PFSK-1 (cell line): ENCODE results near the gene CCDC30.

Experiments used
- FOXP2 ChIP-seq: optimal IDR thresholded peaks from 2 replicates; pipeline ENCODE3; 2011; ENCODE audit warnings: borderline replicate concordance, control low read depth, inconsistent platforms; ENCODE audit not compliant: insufficient read depth; ENCODE audit errors: extremely low read length, extremely low read depth
- POLR2AphosphoS5 ChIP-seq: IDR thresholded peaks from 2 replicates; pipeline ENCODE4 v1.6.1; 2012; ENCODE audit warnings: low read depth, mild to moderate bottlenecking, control low read depth, low read length, moderate library complexity
- REST ChIP-seq, 2 experiments: IDR thresholded peaks; 2 replicates each; pipeline versions ENCODE4 v1.6.1 to v1.8.0; 2011 to 2012; ENCODE audit warnings: low read depth in 2 of 2, low read length in 2 of 2, control low read depth in 1 of 2, inconsistent platforms in 1 of 2, mild to moderate bottlenecking in 1 of 2, moderate library complexity in 1 of 2; ENCODE audit not compliant: insufficient read depth in 1 of 2
- SIN3A ChIP-seq: IDR thresholded peaks from 2 replicates; pipeline ENCODE4 v1.6.1; 2012; ENCODE audit warnings: mild to moderate bottlenecking, low read length, moderate library complexity, borderline replicate concordance; ENCODE audit not compliant: insufficient read depth
- TAF1 ChIP-seq: IDR thresholded peaks from 2 replicates; pipeline ENCODE4 v1.6.1; 2012; ENCODE audit warnings: low read length, control low read depth, borderline replicate concordance; ENCODE audit not compliant: insufficient read depth

CCDC30 gene

GRCh38 chr1:42449256-42449655 is 13.8 kb upstream of the CCDC30 start:
- TF ChIP-seq SIN3A (no peak), TAF1 (no peak)

GRCh38 chr1:42450061-42450460 is 13.0 kb upstream of the CCDC30 start:
- TF ChIP-seq FOXP2 (no peak), POLR2AphosphoS5 (no peak), SIN3A (no peak), TAF1 (no peak), REST (IDR thresholded peaks at IDR 0.05; ENCODE audit: insufficient read depth in 1 of 2, low read depth in 2 of 2, low read length in 2 of 2) (no peak)

- TF ChIP-seq SIN3A, result no peak
- TF ChIP-seq FOXP2, result no peak
- no peak for TF ChIP-seq REST (IDR thresholded peaks at IDR 0.05; ENCODE audit: insufficient read depth in 1 of 2, low read depth in 2 of 2, low read length in 2 of 2)
- TF ChIP-seq POLR2AphosphoS5, result no peak
- TF ChIP-seq TAF1, result no peak
These were observed 9.7 kb upstream of the CCDC30 start for GRCh38 chr1:42453386-42453785.

- TF ChIP-seq POLR2AphosphoS5 (no peak), TAF1 (no peak), REST (IDR thresholded peaks at IDR 0.05; ENCODE audit: insufficient read depth in 1 of 2, low read depth in 2 of 2, low read length in 2 of 2) (no peak), FOXP2 (no peak)
These were observed 8.7 kb upstream of the CCDC30 start for GRCh38 chr1:42454403-42454802.

- TF ChIP-seq TAF1 (no peak; the same call in 1 of the 2 replicates), POLR2AphosphoS5 (peak; percentile 78; the same call in 1 of the 2 replicates), REST (IDR thresholded peaks at IDR 0.05; ENCODE audit: insufficient read depth in 1 of 2, low read depth in 2 of 2, low read length in 2 of 2) (no peak; a peak in 1 of 4 replicates), FOXP2 (peak; percentile 31), SIN3A (peak; percentile 29; the same call in 1 of the 2 replicates)
These were observed 6.9 kb upstream of the CCDC30 start, which contains the start of the genes PPCS and ZMYND12 for GRCh38 chr1:42456010-42456753. Gene PPCS (plus strand): TSS chr1:42456543. CDS start chr1:42456566, 23 bp downstream. Gene ZMYND12 (minus strand): TSS chr1:42456022. CDS start chr1:42455997, 25 bp downstream.
